K562 (cell line): ENCODE data around the gene WDR72. TPM values are rescaled to one million over a fixed set of nuclear protein-coding genes. Genes with fewer than 3 reads are reported as not detected.

ENCODE experiments used
- ATAC-seq: fragments of 200-7000 bp; cut with Tn5 transposase; 3 replicates; pipeline ENCODE4 v1.9.1; 2020; ENCODE audit warnings: moderate library complexity
- BruUV-seq: library from RNA; stranded (reverse); fragments of 400-500 nt; replicated peaks from 2 replicates; lab custom pipeline; 2021; lab: Mats Ljungman, UMichigan
- CTCF ChIA-PET: fragments of 300-600 bp; formaldehyde crosslinking; extraction: SDS; loops from one replicate; lab custom pipeline; 2021; ENCODE audit warnings: low intra/inter-chr PET ratio; lab: Yijun Ruan, JAX
- POLR2A ChIA-PET: fragments of 300-600, 350-650 bp; sonication (Branson Sonifier 250); formaldehyde crosslinking; extraction: SDS; loops from one replicate; lab custom pipeline; 2021; ENCODE audit warnings: antibody characterized with exemption, inconsistent platforms; lab: Yijun Ruan, JAX
- DNase-seq, 4 experiments: peaks; one replicate each; pipeline versions ENCODE4 v3.0.0 to v3.0.0-alpha.2; 2011 to 2018; ENCODE audit warnings: low spot score in 3 of 4, mixed read lengths in 3 of 4; ENCODE audit errors: extremely low read depth in 1 of 4
- FAIRE-seq: peaks from 2 replicates; lab custom pipeline; 2011; peaks lifted over from hg19 to GRCh38; lab: Jason Lieb, UNC
- H2AFZ ChIP-seq: 2 replicates; pipeline ENCODE4 v1.6.0; 2011; ENCODE audit warnings: low read depth, low read length, control low read depth, inconsistent platforms
- H3K27ac ChIP-seq: fragments of 200-600 bp; 3 replicates; pipeline ENCODE4 v1.8.0; 2011; ENCODE audit warnings: low read depth, mild to moderate bottlenecking, control low read depth, inconsistent platforms, low read length, moderate library complexity, mixed read lengths; ENCODE audit errors: extremely low read depth
- H3K27me3 ChIP-seq, 2 experiments: fragments of 300-600 bp in 1 of 2; 2 replicates in 1 of 2; 3 replicates in 1 of 2; pipeline versions ENCODE4 v1.6.0 to v1.8.0; 2011; ENCODE audit warnings: inconsistent platforms in 2 of 2, low read length in 2 of 2, mild to moderate bottlenecking in 1 of 2, mixed read lengths in 1 of 2, moderate library complexity in 1 of 2; ENCODE audit not compliant: control insufficient read depth in 2 of 2, insufficient read depth in 2 of 2
- H3K36me3 ChIP-seq: fragments of 300-600 bp; 3 replicates; pipeline ENCODE4 v1.8.0; 2011; ENCODE audit warnings: mild to moderate bottlenecking, low read length, inconsistent platforms; ENCODE audit not compliant: control insufficient read depth, insufficient read depth
- H3K4me1 ChIP-seq, 2 experiments: fragments of 200-600 bp in 1 of 2; replicated peaks in 1 of 2; 2 replicates in 1 of 2; 3 replicates in 1 of 2; pipeline versions ENCODE4 v1.5.1 to v1.8.0; 2011; ENCODE audit warnings: inconsistent platforms in 2 of 2, low read length in 2 of 2, mild to moderate bottlenecking in 1 of 2, mixed read lengths in 1 of 2, moderate library complexity in 1 of 2; ENCODE audit not compliant: control insufficient read depth in 2 of 2, insufficient read depth in 2 of 2
- H3K4me2 ChIP-seq: 2 replicates; pipeline ENCODE4 v1.6.1; 2011; ENCODE audit warnings: low read length, control low read depth, inconsistent platforms, mixed read lengths; ENCODE audit not compliant: insufficient read depth
- H3K4me3 ChIP-seq: fragments of 200-600 bp; sonication (generic), shearing (Covaris generic); 2 replicates; pipeline ENCODE4 v1.5.1; 2016; ENCODE audit warnings: control low read depth, inconsistent platforms
- H3K79me2 ChIP-seq: fragments of 200-600 bp; 3 replicates; pipeline ENCODE4 v1.8.0; 2011; ENCODE audit warnings: low read length, inconsistent platforms; ENCODE audit not compliant: control insufficient read depth, insufficient read depth
- H3K9ac ChIP-seq, 2 experiments: 2 replicates each; pipeline versions ENCODE4 v1.6.0 to v1.6.1; 2011; ENCODE audit warnings: low read depth in 2 of 2, low read length in 2 of 2, control low read depth in 1 of 2, inconsistent platforms in 1 of 2, mild to moderate bottlenecking in 1 of 2, mixed read lengths in 1 of 2; ENCODE audit not compliant: insufficient read depth in 1 of 2
- H3K9me1 ChIP-seq: one replicate; pipeline ENCODE4 v1.6.0; 2011; ENCODE audit warnings: inconsistent platforms, mild to moderate bottlenecking, low read length, moderate library complexity; ENCODE audit not compliant: control insufficient read depth, insufficient read depth
- H3K9me3 ChIP-seq: replicated peaks from 2 replicates; pipeline ENCODE4 v1.5.1; 2011; ENCODE audit warnings: low read depth, low read length, inconsistent platforms; ENCODE audit not compliant: control insufficient read depth, insufficient read depth
- H4K20me1 ChIP-seq: replicated peaks from 2 replicates; pipeline ENCODE4 v1.6.1; 2011; ENCODE audit warnings: low read length, inconsistent platforms, mixed read lengths; ENCODE audit not compliant: control insufficient read depth, insufficient read depth
- EZH2 ChIP-seq: IDR thresholded peaks from 2 replicates; pipeline ENCODE4 v1.6.1; 2012; ENCODE audit warnings: low read depth, mild to moderate bottlenecking, inconsistent platforms, low read length, borderline replicate concordance
- HLTF ChIP-seq: fragments of 450-650 bp; IDR thresholded peaks from 2 replicates; pipeline ENCODE4 v1.6.1; 2016
- MAFK ChIP-seq: IDR thresholded peaks from 2 replicates; pipeline ENCODE4 v1.6.1; 2011; ENCODE audit warnings: low read length, improper control_type of control experiment
- TCF3 ChIP-seq: sonication (generic); formaldehyde crosslinking; IDR thresholded peaks from 2 replicates; pipeline ENCODE4 v1.4.0; 2020; ENCODE audit warnings: mild to moderate bottlenecking, missing genetic modification reagents
- ZNF316 ChIP-seq: fragments of 450-650 bp; IDR thresholded peaks from 2 replicates; pipeline ENCODE4 v1.6.1; 2016
- WGBS: fragments of 100-300 bp; shearing (Covaris generic); methylation state at CpG from one replicate; pipeline ENCODE4 v1.1.6; 2016; ENCODE audit warnings: low coverage, mixed read lengths; ENCODE audit not compliant: insufficient coverage; ENCODE audit errors: missing lambda C conversion rate; 5-methylcytosine and 5-hydroxymethylcytosine counted together
- in situ Hi-C: fragments of 300-500 bp; cut with MboI; formaldehyde crosslinking; loops from 4 replicates; pipeline ENCODE4 v1.15.0; 2018; ENCODE audit warnings: inconsistent platforms, mixed read lengths
- intact Hi-C: fragments of 100-400 bp; cut with micrococcal nuclease; formaldehyde crosslinking; loops from 2 replicates; pipeline ENCODE4 v1.14.2; 2022
- polyA plus RNA-seq, 8 experiments: library from polyadenylated mRNA; depleted of rRNA in 4 of 8; stranded (reverse) in 5 of 8; unstranded in 3 of 8; fragments of >200 nt; fragmentation: Nextera tagmentation in 2 of 8; fragmentation: Illumina TruSeq in 1 of 8; extraction: Ambion mirVana in 2 of 8; extraction: Trizol in 1 of 8; gene quantifications; 2 replicates each; pipeline versions ENCODE4 v1.2.1 to v1.2.3, GENCODE V29; 2011 to 2014; ENCODE audit warnings: inconsistent platforms in 1 of 8, missing spikeins in 1 of 8
- total RNA-seq, 7 experiments: library from RNA; depleted of rRNA in 6 of 7; stranded (reverse); fragments of >200 nt in 6 of 7; fragmentation: Illumina TruSeq in 2 of 7; extraction: Trizol in 2 of 7; gene quantifications; 2 replicates each; pipeline versions ENCODE4 v1.2.1 to v1.2.3, GENCODE V29; 2011 to 2021; ENCODE audit warnings: low replicate concordance in 1 of 7
- TF ChIP-seq, protein P1 (sequence below): sonication (generic); formaldehyde crosslinking; IDR thresholded peaks from 2 replicates; pipeline ENCODE4 v1.8.0; 2022; ENCODE audit warnings: mild to moderate bottlenecking, missing genetic modification reagents, borderline replicate concordance
- TF ChIP-seq, protein P2 (sequence below): fragments of 450-650 bp; IDR thresholded peaks from 2 replicates; pipeline ENCODE4 v1.6.1; 2016; ENCODE audit warnings: low read depth

Gene WDR72
- total and polyA plus RNA-seq, 9 of the 15 experiments (the other 6 are each of a cell fraction or from before 2014, with no cell fraction given), result 0.01 TPM; not detected in 8

DNA sequence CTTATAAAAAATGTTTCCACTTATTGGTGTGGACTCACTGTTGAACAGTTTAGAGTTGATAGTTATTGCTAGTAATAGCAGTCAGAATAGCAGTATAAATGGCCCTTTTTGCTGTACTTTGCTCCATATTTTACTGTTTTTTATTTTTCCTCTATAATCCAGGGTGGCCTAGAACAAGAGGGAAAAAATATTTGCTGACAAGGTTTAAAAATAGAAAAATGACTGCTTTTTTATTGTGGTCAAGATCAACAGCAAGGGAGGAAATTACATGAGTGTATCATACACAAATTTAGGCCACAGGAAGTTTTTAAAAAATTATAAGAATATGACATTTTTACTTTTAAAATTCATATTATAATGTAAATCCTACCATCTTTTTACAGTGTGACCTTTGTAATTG lies 269.1 kb downstream of the WDR72 start:
- Histone ChIP-seq H3K36me3 (no peaks in the 10 kb centered on the region), H3K9ac (no peak overlapping the region), H3K9me3 (no peaks in the 10 kb centered on the region; the same call in 1 of the 2 replicates), H3K4me1 (no peaks in the 10 kb centered on the region), H3K4me3 (no peak overlapping the region), H3K4me2 (no peak overlapping the region), H3K79me2 (no peaks in the 10 kb centered on the region), H2AFZ (no peak overlapping the region), H4K20me1 (no peaks in the 10 kb centered on the region), H3K27me3 (no peaks in the 10 kb centered on the region), H3K27ac (no peak overlapping the region), H3K9me1 (no peaks in the 10 kb centered on the region)
- DNase-seq (no peak), FAIRE-seq (no peak), ATAC-seq (no peak)
- ChIA-PET CTCF (interaction anchor here (0.6 kb wide), 1 partner anchor 632 kb away, joined by 3 read pairs; no protein-coding TSS in a partner anchor), POLR2A (no interaction called here)
- no TSS peak for BruUV-seq
- intact Hi-C loops (no loop called here), in situ Hi-C loops (no loop called here)
- no peak for TF ChIP-seq TCF3 (CRISPR knock-in tag)
- TF ChIP-seq ZNF316, result 0 out of 2 replicates have a peak, but pooled peaks have one; percentile 8
- TF ChIP-seq MAFK, result peak; percentile 7; the same call in 1 of the 2 replicates

DNA sequence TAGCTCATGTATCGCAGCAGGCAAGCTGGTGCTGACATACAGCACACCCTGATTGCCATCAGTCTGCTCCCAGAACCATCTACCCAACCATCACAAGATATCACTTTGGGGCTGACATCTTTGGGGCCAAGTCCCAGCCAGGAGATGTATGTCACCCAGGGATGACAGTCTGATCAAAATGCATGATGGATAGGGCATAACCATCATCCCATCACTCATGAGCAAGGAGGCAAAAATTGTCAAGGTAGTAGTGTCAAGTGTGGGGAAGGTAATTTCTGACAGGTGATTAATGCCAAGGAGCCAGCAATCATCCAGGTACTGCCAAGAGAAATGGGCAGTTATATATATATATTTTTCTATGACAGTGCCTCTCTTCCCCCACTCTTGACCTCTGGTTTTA lies 277.4 kb downstream of the WDR72 start:
- no peak for FAIRE-seq
- no peaks in the 10 kb centered on the region for H4K20me1 ChIP-seq
- no peaks in the 10 kb centered on the region for H3K27me3 ChIP-seq
- ChIA-PET POLR2A (no interaction called here), CTCF (no interaction called here)
- H3K4me1 ChIP-seq, result no peaks in the 10 kb centered on the region
- intact Hi-C loops, result no loop called here
- no peaks in the 10 kb centered on the region for H3K36me3 ChIP-seq
- H2AFZ ChIP-seq, result no peak overlapping the region
- 0% methylated on average over 1 of the region's 1 CpG for WGBS
- in situ Hi-C loops, result no loop called here
- no peak overlapping the region for H3K4me3 ChIP-seq
- no peaks in the 10 kb centered on the region for H3K9me3 ChIP-seq
- no peak overlapping the region for H3K4me2 ChIP-seq
- no peaks in the 10 kb centered on the region for H3K9me1 ChIP-seq
- DNase-seq, result no peak
- H3K9ac ChIP-seq, result no peak overlapping the region
- H3K27ac ChIP-seq, result no peak overlapping the region
- no peak for ATAC-seq
- no TSS peak for BruUV-seq
- no peaks in the 10 kb centered on the region for H3K79me2 ChIP-seq
- TF ChIP-seq EZH2 (no peak), HLTF (no peak)
- TF ChIP-seq, protein P1, sequence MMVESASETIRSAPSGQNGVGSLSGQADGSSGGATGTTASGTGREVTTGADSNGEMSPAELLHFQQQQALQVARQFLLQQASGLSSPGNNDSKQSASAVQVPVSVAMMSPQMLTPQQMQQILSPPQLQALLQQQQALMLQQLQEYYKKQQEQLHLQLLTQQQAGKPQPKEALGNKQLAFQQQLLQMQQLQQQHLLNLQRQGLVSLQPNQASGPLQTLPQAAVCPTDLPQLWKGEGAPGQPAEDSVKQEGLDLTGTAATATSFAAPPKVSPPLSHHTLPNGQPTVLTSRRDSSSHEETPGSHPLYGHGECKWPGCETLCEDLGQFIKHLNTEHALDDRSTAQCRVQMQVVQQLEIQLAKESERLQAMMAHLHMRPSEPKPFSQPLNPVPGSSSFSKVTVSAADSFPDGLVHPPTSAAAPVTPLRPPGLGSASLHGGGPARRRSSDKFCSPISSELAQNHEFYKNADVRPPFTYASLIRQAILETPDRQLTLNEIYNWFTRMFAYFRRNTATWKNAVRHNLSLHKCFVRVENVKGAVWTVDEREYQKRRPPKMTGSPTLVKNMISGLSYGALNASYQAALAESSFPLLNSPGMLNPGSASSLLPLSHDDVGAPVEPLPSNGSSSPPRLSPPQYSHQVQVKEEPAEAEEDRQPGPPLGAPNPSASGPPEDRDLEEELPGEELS (CRISPR knock-in tag), result no peak
- TF ChIP-seq, protein P2, sequence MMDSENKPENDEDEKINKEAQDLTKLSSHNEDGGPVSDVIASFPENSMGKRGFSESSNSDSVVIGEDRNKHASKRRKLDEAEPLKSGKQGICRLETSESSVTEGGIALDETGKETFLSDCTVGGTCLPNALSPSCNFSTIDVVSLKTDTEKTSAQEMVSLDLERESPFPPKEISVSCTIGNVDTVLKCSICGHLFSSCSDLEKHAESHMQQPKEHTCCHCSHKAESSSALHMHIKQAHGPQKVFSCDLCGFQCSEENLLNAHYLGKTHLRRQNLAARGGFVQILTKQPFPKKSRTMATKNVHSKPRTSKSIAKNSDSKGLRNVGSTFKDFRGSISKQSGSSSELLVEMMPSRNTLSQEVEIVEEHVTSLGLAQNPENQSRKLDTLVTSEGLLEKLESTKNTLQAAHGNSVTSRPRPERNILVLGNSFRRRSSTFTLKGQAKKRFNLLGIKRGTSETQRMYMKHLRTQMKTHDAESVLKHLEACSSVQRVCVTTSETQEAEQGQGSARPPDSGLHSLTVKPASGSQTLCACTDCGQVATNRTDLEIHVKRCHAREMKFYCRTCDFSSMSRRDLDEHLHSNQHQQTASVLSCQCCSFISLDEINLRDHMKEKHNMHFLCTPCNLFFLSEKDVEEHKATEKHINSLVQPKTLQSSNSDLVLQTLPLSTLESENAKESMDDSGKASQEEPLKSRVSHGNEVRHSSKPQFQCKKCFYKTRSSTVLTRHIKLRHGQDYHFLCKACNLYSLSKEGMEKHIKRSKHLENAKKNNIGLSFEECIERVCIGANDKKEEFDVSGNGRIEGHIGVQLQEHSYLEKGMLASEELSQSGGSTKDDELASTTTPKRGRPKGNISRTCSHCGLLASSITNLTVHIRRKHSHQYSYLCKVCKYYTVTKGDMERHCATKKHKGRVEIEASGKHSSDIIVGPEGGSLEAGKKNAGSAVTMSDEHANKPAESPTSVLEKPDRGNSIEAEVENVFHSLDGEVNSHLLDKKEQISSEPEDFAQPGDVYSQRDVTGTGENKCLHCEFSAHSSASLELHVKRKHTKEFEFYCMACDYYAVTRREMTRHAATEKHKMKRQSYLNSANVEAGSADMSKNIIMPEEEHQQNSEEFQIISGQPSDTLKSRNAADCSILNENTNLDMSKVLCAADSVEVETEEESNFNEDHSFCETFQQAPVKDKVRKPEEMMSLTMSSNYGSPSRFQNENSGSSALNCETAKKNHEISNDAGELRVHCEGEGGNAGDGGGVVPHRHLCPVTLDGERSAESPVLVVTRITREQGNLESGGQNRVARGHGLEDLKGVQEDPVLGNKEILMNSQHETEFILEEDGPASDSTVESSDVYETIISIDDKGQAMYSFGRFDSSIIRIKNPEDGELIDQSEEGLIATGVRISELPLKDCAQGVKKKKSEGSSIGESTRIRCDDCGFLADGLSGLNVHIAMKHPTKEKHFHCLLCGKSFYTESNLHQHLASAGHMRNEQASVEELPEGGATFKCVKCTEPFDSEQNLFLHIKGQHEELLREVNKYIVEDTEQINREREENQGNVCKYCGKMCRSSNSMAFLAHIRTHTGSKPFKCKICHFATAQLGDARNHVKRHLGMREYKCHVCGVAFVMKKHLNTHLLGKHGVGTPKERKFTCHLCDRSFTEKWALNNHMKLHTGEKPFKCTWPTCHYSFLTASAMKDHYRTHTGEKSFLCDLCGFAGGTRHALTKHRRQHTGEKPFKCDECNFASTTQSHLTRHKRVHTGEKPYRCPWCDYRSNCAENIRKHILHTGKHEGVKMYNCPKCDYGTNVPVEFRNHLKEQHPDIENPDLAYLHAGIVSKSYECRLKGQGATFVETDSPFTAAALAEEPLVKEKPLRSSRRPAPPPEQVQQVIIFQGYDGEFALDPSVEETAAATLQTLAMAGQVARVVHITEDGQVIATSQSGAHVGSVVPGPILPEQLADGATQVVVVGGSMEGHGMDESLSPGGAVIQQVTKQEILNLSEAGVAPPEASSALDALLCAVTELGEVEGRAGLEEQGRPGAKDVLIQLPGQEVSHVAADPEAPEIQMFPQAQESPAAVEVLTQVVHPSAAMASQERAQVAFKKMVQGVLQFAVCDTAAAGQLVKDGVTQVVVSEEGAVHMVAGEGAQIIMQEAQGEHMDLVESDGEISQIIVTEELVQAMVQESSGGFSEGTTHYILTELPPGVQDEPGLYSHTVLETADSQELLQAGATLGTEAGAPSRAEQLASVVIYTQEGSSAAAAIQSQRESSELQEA, result no peak
